Measurements from ENCODE around the gene TNFSF9.

DNA sequence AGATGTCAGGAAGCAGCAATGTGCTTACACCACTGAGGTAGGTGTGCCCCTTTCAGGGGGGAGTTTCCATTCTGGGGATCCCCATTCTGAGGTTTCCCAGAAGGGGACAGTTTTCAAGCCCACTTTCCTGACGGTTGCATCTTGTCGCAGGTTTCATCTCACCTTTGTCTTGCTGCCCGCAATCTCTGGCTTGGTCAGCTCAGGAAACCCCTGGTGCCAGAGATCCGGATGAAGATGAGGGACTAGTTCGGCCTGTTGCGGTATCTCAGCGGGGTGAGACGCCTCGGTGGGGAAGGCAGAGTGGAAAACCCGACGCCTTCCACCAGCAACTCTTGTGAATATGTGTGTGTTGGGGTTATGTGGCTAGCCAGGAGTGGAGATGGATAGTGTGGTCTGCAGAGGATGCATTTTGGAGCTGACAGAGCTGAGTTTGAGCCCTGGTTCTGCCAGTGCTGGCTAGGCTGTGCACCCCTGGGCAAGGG, 13.1 kb downstream of the TNFSF9 start:
- TF ChIP-seq TAF1 (IDR thresholded peaks at IDR 0.05; ENCODE audit: borderline replicate concordance, insufficient read depth, low read length) (no peak), POLR2AphosphoS5 (IDR thresholded peaks at IDR 0.05; ENCODE audit: low read depth, low read length) (no peak)
